Measurements from ENCODE around the gene CENPH.

Gene CENPH

DNA sequence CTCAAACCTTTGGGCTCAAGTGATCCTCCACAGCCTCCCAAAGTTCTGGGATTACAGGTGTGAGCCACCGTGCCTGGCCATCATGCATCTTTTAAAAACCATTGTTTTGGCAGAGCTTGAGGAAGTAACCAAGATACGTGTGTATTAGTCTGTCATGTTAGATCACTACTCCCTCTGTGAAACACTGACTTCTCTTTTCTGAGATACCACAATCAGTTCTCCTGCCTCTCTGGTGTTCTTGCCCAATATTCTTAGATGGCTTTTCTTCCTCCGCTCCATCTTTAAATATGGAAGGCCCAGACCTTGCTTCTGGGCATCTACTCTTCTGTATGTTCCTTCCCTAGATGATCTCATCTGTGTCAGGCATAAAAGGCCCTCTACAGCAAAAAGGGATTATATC is 36.7 kb upstream of the CENPH start:
- intact Hi-C loops (cut with DNase I; ENCODE audit: low total_unique reads): no loop called here
- no peaks in the 10 kb centered on the region for H3K36me3 ChIP-seq
- no peak overlapping the region for H3K4me3 ChIP-seq
- DNase-seq: no peak
- no peaks in the 10 kb centered on the region for H3K9me3 ChIP-seq
- H3K27ac ChIP-seq: no peak overlapping the region
- H3K4me1 ChIP-seq: no peaks in the 10 kb centered on the region
- H3K27me3 ChIP-seq: no peaks in the 10 kb centered on the region
- TF ChIP-seq, protein P1, sequence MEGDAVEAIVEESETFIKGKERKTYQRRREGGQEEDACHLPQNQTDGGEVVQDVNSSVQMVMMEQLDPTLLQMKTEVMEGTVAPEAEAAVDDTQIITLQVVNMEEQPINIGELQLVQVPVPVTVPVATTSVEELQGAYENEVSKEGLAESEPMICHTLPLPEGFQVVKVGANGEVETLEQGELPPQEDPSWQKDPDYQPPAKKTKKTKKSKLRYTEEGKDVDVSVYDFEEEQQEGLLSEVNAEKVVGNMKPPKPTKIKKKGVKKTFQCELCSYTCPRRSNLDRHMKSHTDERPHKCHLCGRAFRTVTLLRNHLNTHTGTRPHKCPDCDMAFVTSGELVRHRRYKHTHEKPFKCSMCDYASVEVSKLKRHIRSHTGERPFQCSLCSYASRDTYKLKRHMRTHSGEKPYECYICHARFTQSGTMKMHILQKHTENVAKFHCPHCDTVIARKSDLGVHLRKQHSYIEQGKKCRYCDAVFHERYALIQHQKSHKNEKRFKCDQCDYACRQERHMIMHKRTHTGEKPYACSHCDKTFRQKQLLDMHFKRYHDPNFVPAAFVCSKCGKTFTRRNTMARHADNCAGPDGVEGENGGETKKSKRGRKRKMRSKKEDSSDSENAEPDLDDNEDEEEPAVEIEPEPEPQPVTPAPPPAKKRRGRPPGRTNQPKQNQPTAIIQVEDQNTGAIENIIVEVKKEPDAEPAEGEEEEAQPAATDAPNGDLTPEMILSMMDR (IDR thresholded peaks at IDR 0.05): no peak

DNA sequence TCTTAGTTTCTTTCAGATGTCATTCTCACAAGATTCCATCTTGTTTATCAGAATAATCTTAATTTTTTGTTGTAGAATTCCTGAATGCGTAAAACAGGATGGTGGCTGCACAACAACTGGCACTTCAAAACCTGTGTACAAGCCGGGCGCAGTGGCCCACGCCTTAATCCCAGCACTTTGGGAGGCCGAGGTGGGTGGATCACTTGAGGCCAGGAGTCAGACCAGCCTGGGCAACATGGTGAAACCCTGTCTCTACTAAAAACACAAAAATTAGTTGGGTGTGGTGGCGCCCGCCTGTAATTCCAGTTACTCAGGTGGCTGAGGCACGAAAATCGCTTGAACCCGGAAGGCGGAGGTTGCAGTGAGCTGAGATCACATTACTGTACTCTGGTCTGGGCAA is 32.9 kb upstream of the CENPH start:
- DNase-seq: no peak
- intact Hi-C loops (cut with DNase I; ENCODE audit: low total_unique reads): no loop called here
- Histone ChIP-seq H3K4me3 (no peak overlapping the region), H3K4me1 (no peaks in the 10 kb centered on the region), H3K9me3 (no peaks in the 10 kb centered on the region), H3K36me3 (no peaks in the 10 kb centered on the region), H3K27ac (no peak overlapping the region), H3K27me3 (no peaks in the 10 kb centered on the region)
- TF ChIP-seq, protein P1 (IDR thresholded peaks at IDR 0.05): no peak

DNA sequence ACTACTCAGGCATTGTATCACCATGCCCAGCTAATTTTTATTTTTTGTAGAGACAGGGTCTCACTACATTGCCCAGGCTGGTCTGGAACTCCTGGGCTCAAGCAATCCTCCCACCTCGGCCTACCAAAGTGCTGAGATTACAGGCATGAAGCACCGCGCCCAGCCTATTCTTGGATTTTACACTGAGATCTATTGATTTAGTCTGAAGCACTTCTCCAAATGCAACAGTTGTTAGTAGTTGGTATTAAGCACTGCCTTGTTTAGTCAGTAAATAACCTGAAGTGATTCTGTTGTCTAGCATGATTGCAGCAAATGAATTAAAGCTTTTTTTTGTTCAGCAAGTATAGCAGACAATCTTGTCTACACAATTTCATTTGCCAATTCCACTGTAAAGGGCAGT is 31.3 kb upstream of the CENPH start:
- TF ChIP-seq, protein P1 (IDR thresholded peaks at IDR 0.05): no peak
- H3K27me3 ChIP-seq: no peaks in the 10 kb centered on the region

DNA sequence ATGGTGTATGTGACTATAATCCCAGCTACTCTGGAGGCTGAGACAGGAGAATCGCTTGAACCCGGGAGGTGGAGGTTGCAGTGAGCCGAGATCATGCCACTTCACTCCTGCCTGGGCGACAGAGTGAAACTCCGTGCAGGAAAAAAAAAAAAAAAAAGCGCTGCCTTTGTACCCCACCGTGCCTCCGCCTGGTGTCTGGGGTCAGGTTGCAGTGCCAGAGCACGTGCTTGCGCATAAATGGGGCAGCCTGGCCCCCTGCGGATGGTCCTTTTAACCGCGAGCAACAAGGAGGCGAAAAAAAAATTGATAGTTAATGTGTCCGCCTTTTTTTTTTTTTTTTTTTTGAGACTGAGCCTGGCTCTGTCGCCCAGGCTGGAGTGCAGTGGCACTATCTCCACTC is 28.7 kb upstream of the CENPH start:
- H3K27me3 ChIP-seq: no peaks in the 10 kb centered on the region
- H3K27ac ChIP-seq: no peak overlapping the region
- H3K4me1 ChIP-seq: no peaks in the 10 kb centered on the region
- no peaks in the 10 kb centered on the region for H3K36me3 ChIP-seq
- no peak overlapping the region for H3K4me3 ChIP-seq
- TF ChIP-seq, protein P1 (IDR thresholded peaks at IDR 0.05): no peak
- intact Hi-C loops (cut with DNase I; ENCODE audit: low total_unique reads): no loop called here
- no peak for DNase-seq
- no peaks in the 10 kb centered on the region for H3K9me3 ChIP-seq

More for the DNA sequence above, 31.3 kb upstream of the CENPH start:
- Histone ChIP-seq H3K4me3 (no peak overlapping the region), H3K4me1 (no peaks in the 10 kb centered on the region), H3K27ac (no peak overlapping the region), H3K9me3 (no peaks in the 10 kb centered on the region), H3K36me3 (no peaks in the 10 kb centered on the region)
- intact Hi-C loops (cut with DNase I; ENCODE audit: low total_unique reads): no loop called here
- no peak for DNase-seq

DNA sequence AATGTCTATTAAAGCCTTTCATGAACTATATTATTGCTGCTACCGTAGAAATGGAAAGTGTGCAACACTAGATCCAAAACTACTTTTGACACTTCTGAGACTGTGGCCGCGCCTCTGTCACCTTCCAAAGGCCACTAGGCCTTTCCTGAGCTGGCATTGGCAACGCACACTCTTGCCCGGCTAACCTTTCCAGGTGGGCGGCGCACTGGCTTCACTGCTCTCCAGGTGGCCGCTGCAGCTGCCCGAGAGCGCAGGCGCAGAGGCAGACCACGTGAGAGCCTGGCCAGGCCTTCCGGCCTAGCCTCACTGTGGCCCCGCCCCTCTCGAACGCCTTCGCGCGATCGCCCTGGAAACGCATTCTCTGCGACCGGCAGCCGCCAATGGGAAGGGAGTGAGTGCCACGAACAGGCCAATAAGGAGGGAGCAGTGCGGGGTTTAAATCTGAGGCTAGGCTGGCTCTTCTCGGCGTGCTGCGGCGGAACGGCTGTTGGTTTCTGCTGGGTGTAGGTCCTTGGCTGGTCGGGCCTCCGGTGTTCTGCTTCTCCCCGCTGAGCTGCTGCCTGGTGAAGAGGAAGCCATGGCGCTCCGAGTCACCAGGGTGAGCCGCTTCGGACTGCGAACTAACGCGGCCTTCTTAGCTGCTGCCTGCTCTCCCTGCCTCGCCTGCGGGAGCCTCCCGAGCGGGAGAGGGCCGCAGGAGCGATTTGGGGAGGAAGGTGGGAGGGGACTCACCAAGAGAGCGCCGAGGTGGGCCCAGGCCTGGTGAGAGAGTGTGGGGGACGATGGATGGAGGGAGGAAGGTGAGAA is 22.5 kb upstream of the CENPH start, which contains the start of gene CCNB1:
TSS of gene CCNB1 (plus strand) at position 465 of the 807 bp plus-strand sequence. CDS start at position 578, 113 bp downstream.
- intact Hi-C loops (cut with DNase I; ENCODE audit: low total_unique reads): no loop called here
- H3K27ac ChIP-seq: peak within 1 kb of the TSS; percentile 33 to 59

More for the DNA sequence above, 22.5 kb upstream of the CENPH start, which contains the start of gene CCNB1:
- H3K9me3 ChIP-seq: no peaks in the 10 kb centered on the region
- peak within 1 kb of the TSS; percentile 66 for H3K4me3 ChIP-seq
- TF ChIP-seq, protein P1 (IDR thresholded peaks at IDR 0.05): no peak
- H3K36me3 ChIP-seq: peaks cover 0 to 16% (median 0%) of the 10 kb centered on the region in 3 donors
- peaks cover 0 to 19% (median 12%) of the 10 kb centered on the region in 4 donors for H3K4me1 ChIP-seq
- peak; percentile 96 to 98 for DNase-seq
- no peaks in the 10 kb centered on the region for H3K27me3 ChIP-seq

Data from tibial artery (tissue), 4 donors.